HG03097 (cell line): ENCODE data around the gene AHR.

Source experiments
- ATAC-seq: cut with Tn5 transposase; IDR thresholded peaks from one replicate; pipeline ENCODE4 v1.9.1; 2021; ENCODE audit not compliant: unreplicated experiment, low FRiP score

AHR gene

DNA sequence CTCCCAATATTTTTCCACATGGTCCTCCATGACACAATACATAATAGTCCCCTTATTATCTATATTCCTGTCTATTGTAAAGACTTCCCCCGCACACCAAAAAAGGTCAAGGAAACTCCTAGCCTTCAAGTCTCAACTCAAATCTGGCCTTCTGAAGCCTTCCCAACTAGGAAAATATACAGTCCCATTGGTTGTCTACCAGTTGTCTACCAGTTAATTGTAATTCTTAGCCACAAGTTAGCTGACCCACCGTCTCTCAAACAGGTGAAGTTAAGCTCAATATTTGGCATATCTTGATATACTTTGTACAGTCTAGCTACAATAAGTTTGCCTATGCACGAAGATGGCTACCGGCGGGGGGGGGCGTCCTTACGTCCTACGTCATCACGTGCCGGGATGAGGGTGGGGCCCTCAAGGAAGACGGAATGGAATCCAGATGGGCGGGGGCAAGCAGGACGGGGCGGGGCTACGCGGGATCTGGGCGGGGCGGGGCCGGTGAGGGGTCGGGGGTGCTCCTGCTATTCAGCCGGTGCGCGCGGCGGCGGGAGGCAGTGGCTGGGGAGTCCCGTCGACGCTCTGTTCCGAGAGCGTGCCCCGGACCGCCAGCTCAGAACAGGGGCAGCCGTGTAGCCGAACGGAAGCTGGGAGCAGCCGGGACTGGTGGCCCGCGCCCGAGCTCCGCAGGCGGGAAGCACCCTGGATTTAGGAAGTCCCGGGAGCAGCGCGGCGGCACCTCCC is at the start of gene AHR:
Gene AHR (plus strand): TSS at position 551 of the 738 bp plus-strand sequence. CDS start 613 bp downstream, outside the sequence.
- peak; percentile 55 for ATAC-seq

DNA sequence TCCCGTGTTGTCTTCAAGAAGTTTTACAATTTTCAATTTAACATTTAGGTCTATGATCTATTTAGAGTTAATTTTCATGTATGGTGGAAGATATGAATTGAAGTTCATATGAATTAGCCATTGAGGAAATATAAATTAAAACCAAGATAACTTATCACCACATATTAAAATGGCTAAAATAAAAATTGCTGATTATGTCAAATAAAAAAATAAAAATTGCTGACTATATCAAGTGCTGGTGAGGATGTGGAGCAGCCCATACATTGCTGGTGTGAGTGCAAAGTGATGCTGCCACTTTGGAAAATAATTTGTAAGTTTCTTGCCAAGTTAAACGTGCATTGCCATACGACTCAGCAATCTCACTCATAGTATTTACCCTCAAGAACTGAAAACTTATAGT is 44.6 kb upstream of the AHR start:
- ATAC-seq, result no peak

DNA sequence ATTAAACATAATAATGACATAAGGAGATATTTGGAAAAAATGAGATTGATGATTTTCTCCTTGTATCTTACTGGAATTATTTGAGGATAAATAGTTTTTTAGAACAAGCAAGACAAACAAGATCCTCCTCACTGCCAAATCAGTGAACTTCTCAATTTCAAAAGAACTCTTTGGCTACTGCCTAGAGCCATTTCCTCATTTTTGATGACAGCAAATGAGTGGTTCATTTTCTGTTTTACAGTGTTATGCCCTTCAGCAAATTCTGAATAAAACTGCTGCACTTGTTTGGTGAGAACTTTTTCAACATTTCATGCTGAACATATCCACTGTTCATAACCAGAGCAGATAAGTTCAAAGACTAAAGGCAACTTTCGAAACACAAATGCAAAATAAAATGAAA is 42.5 kb upstream of the AHR start:
- ATAC-seq, result no peak

DNA sequence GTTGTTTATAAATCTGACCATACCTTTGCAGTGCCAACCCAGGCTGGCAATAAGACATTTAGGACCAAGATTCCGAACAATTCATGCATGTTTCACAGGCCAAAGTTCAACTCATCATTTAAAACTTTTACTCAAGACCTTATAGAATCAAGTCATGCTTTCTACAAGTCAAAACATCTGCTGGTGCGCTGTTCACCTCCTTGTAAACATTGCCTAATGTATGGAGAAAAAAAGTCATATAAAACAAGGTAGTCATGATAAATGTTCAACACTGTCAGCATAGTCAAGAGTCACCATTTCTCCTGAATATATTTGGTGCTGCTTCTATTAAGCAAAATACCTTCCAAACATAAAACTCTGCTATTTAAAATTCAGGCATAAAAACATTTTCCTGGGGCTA is 42.1 kb upstream of the AHR start:
- ATAC-seq, result no peak

DNA sequence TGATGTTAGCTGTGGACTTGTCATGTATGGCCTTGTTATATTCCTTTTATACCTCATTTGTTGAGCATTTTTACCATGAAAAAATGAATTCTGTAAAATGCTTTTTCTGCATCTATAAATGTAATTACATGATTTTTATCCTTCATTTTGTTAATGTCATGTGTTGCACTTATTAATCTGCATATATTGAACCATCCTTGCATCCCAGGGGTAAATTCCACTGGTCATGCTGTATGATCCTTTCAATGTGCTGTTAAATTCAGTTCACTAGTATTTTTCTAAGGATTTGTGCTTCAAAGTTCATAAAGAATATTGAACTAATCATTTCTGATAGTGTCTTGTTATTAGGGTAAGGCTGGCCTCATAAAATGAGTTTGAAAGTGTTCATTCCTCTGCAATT is 31.9 kb upstream of the AHR start:
- no peak for ATAC-seq

DNA sequence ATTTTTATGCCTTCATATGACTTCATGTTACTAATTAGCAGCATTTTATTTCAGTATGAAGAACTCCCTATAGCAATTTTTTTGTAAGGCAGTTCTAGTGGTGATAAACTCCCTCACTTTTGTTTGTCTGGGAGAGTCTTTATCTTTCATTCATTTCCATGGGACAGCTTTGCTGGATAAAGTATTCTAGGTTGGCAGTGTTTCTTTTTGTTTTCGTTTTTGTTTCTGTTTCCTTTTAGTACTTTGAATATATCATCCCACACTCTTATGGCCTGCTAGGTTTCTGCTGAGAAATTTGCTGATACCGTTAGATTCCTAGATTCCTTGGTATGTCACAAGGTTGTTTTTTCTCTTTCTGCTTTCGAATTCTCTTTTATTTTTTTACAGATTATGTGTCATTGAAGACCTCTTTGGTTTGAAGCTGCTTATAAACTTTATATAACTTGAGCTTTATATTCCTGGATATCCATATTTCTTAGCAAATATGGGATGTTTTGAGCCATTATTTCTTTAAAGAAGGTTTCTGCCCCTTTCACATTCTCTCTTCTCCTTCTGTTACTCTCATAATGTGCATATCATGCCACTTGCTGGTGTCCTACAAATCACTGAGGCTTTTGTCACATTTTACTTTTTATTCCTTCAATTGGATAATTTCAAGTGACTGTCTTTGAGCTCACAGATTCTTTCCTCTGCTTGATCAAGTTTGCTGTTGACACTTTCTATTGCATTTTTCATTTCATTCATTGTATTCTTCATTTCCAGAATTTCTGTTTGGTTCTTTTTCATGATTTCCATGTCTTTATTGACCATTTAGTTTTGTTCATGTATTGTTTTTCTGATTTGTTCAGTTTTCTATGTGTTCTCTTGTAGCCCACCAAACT is 28.9 kb upstream of the AHR start:
- ATAC-seq, result no peak

DNA sequence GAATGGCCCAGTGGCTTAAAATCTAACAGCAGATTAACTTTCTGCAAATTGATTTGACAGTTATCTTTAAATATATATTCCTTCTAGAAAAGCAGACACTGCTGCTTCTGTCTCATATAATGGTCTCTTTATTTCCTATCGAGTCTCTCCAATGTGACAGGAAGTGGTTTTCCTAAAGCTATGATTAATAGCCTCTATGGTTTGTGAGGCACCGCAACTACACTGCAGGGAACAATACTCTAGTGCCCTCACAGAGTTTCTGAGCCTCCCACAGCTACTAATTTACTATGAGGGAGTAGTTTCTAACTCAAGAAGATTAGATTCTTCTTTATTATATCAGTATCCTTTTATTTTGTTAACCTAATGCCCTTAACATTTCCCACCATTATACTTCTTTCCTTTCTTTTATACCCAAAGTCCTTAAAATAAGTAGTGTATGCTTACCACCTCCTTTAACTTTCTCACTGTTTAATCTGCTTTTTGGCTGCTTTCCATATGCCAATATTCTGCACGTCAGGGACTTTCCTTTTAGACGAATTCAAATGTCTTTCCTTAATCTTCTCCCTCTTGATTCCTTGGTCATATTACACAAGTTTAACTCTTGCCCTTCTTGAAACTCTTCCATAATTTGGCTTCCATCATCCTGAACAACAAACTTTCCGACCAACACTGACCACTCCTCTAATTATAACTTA is 23.8 kb upstream of the AHR start:
- ATAC-seq, result peak; percentile 59

DNA sequence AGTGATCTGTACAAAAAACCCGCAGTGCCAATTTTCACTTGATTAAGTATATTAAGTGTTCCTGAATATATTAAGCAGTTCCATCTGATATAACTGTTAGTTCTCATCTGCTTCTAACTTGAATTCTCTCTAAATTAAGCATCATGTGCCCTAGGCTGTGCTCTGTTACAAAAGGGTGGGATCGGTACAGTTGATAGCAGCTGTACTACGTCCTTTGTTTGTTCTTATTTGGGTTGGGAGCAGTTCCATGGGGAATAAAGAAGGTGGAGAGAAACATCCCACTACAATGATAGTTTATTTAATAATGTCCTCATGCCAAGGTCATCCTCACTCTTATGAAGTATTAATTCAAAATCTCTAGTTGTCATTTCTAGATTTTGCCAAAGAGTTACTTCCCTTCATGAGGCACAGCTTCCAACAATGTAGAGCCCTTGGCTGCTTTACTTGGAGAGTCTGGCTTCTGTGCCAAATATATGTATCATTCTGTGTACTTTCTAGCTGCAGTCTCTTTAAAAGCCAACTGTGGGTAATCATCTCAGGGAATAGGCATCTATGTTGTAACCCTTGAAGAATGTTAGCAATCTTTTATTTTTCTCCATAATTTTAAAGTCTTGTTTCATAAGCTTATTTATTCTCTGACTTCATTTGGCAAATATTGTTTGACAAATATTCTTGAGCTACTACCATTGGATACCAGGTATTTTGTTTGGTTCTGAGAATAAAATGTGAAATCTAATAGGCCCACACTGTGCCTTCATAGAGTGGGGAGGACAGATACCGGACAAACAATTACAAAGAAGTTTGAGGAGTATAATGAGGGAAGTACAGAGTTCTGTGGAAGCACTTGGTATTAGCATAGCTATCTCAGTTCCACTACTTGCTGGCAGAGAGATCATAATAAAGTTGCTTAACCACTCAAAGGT is 22.4 kb upstream of the AHR start:
- no peak for ATAC-seq

DNA sequence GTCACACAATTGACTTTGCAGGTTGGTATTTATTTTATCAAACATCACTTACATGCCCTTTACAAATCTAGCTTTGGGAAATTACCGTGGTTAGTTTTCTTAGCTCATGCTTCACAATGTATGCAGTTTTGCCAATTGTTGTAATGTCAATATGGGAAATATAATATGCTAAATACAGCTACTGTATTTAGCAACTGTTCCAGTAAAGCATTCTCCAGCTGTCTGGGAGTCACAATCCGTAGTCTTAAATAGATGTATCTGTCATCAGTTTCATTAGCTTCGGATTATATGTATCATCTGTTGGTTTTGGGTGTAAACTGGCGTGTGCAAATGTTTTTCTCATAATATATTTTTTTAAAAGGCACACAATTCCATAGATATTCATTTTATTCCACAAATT is 19.4 kb upstream of the AHR start:
- no peak for ATAC-seq

DNA sequence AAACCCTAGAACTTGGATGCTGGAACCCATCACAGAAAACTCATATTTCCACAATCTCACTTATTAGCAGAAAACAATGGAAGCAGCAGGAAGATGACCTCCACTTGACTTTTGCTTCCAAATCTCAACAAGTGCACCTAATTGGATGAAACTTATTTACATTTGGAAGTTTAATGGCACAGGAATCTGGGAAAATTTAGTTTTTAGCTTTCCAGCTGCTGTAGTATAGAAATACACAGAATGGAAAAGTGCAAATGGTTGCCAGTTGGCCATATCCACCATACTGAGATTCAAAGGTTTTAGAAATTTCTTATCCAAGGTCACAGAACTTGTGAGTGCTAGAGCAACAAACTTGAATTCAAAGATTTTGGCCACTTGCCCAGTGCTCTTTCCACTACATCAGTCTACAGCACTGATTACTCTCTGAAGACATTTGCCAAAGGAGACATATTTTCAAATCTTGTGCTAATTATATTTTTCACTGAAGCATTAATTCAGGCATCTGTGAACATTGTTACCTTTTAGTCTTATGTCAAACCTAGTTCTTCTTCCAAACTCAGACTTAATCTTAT is 9.3 kb upstream of the AHR start:
- no peak for ATAC-seq

DNA sequence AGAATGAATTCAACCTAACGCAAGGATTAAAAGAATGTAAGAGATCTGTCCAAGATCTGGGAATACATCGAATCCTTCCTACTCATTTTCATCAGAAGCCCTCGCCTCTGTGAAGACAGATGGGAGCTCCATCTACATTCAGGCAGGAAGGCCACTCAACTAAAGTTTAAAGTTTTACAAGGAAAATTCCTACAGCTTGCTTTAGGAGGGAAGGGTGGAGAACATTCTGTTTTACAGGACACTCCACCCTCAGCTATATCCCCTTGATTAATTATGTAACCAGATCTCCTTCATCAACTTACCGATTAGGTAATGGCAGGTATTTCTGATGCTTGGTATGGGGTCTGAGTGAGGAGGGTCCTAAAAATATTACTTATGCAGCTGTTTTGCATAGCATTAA is 5.6 kb upstream of the AHR start:
- no peak for ATAC-seq

DNA sequence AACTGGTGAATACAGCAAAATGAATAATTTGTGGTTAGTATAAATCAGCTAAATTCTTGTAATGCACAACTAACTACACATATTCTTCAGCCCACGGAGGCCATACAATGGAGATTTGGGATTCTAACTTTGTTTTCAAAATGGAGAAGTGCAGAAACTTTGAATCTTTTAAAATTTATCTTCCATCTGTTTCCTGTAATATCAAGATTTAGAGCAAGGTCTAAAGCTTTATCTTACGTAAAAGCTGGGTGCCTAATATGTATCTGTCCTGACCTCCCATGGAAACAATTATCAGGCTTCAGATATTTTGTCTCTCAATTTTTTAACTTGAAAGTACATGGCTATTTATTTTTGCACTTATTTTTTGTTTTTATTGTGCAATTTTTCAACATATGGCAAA is 5.0 kb upstream of the AHR start:
- ATAC-seq, result no peak

DNA sequence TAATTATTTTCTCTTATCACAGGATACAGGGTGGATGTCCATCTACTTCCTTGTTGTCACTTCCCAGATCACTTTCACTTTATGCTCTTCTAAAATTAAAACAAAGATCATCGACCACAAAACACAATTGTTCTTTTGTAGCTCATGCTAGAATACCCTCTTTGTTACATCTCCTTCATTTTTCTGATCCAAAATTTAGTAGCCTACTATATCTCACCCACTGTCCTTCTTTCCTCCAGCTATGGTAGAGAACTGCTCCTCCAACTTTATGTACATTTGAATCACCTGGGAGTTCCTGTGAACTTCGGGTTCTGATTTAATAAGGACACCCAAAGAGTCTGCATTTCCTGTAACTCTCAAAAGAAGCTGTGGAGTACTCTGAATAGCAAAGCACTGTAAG is 1.2 kb upstream of the AHR start:
- no peak for ATAC-seq

DNA sequence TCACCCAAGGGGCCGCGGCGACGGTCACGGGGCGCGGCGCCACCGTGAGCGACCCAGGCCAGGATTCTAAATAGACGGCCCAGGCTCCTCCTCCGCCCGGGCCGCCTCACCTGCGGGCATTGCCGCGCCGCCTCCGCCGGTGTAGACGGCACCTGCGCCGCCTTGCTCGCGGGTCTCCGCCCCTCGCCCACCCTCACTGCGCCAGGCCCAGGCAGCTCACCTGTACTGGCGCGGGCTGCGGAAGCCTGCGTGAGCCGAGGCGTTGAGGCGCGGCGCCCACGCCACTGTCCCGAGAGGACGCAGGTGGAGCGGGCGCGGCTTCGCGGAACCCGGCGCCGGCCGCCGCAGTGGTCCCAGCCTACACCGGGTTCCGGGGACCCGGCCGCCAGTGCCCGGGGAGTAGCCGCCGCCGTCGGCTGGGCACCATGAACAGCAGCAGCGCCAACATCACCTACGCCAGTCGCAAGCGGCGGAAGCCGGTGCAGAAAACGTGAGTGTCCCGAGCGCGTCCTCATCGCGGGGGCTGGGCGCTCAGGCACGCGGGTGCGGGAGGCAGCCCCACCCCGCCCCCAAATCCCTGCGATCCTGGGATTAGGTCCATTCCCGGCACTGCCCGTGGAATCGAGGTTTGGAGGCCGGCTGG is 509 bp downstream of the AHR start:
- ATAC-seq, result peak; percentile 33

DNA sequence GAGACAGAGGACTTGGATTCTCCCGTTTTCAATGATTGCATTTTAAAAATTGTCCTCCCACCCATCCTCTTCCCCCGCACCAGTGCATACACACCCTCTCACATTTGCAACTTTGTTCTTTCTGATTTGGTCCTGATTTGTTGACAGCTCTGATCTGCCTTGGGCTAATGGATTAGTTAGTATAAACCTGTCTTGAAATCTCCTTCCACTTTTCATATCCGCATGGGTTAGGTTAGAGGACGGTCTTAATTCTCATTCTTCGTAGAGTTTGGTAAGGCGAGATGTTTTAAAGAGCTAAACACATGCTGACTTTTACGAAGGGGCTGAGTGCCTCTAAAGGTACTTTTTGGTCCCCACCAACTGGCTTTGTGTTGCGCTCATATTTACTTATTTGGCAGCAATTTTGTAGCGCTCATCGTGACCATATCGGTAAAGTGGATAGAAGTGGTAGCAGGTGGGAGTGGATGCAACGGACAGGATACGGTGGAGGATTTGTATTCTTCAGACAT is 1.1 kb downstream of the AHR start:
- ATAC-seq, result peak; percentile 8

DNA sequence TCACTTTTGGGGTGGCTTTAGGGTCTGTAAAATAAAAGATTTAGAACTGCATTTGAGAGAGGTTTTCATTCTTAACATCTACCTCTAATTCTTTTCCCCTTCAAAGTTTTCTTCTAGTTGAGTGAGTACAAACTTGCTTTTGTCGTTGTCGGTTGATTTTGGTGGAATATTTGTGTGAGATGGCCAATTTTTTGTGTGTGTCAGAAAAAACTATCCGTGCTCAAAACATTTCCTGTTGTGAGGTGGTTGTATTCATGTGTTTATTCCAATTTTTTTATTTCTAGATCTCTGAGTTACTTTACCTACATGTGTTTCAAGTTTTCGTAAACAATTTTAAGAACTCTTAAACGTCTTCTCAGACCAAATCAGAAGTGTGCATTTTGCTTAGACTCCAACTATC is 1.6 kb downstream of the AHR start:
- ATAC-seq, result no peak

DNA sequence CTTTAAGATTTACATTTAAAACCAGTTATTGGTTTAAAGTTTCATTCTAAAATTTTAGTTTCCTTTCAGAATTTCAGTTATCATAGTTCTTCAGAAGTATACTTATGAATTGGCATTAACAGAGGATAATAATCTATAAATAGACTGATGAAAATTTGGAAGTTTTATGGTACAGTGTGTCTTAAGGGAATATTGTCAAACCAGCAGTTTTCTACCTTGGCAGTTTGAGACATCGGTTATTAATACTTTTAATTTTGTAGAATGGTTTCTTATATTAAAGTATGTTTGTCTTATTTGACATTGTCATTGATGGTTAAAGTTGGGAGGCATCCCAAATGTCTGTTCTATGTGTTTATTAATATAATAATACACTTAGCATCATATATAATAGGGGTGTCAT is 2.0 kb downstream of the AHR start:
- ATAC-seq, result no peak

DNA sequence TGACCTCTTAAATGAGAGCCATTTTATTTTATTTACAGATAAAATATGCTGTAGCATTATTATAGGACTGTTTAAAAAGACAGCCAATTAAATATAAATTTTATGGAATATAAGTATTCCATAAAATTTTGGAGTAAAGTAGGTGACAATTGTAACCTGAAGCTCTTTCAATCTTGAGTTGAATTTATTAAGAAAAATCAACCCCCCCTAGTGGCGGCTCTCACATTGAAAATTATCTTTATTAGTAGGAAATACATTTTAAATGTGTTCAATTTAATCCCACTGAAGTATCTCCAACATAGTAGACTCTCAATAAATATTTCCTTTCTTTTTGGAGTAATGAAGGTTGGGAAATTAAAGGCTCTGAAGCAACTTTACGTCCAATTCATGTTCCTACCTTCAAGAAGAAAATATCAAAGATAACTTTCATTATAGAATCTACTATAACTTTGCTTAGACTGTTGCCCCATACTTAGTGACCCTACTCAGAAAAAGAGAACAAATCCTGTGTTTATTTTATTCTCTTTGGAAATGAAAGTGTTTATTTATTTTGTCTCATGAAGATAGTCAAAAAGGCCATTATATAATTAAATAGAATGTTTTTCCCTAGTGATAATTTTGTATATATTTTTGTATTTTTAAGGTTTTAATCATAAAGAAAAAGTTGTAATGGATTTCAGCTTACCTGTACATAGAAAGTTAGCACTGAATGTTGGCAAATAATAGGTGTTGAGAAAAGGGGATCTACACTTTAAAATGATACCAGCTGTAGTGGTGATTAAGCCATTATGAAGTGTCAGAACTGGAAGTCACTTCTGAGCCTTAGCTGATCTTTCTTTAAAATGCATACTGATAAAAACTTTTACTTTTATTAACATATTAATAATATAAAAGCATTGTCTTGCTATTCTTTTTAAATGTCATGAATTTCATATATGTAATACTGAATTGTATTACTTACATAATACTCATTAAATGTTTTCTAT is 3.3 kb downstream of the AHR start:
- no peak for ATAC-seq
